ENCODE measurements around the gene C17orf67. TPM values are rescaled to one million over a fixed set of nuclear protein-coding genes. Genes with fewer than 3 reads are reported as not detected.

C17orf67 gene
- total and polyA plus RNA-seq, 2 of the 8 experiments (the other 6 are each of a cell fraction or from before 2014, with no cell fraction given): 0.67 to 2.2 TPM

DNA sequence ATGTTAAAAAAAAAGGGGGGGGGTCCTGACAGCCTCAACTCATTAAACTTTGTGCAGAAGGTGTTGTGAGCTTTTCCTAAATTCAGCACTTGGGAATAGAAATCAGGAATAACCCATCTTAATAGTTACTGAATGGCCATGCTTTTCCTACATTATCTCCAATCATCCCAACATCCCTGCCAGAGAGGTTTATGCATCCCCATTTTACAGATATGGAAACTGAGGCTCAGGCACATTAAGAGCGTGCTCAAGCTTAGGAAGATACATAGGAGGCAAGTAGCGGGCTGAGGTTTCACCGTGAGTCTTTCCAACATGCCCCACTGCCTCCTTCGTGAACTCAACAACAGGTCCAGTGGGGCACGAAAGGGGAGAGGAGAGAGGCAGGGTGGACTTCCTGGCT is 78.4 kb downstream of the C17orf67 start (continued):
- no peak for TF ChIP-seq SUZ12 (IDR thresholded peaks at IDR 0.05; ENCODE audit: low read length)

Measured in H1 (cell line).